MM.1S (cell line): ENCODE data around the gene TTLL6.

Source experiments
- DNase-seq: peaks from one replicate; pipeline ENCODE4 v3.0.0-alpha.2; 2015
- H2AFZ ChIP-seq: fragments of 300-600 bp; sonication (generic); 2 replicates; pipeline ENCODE4 v1.6.0; 2016; ENCODE audit warnings: antibody characterized with exemption, low read length
- H3F3A ChIP-seq: fragments of 300-600 bp; sonication (generic); 2 replicates; pipeline ENCODE4 v1.6.1; 2016; ENCODE audit warnings: mild to moderate bottlenecking, antibody characterized with exemption, low read length, moderate library complexity, mixed read lengths; ENCODE audit not compliant: insufficient read depth
- H3K27ac ChIP-seq: fragments of 300-600 bp; sonication (generic); 2 replicates; pipeline ENCODE4 v1.5.1; 2016; ENCODE audit warnings: mild to moderate bottlenecking, low read length
- H3K27me3 ChIP-seq: fragments of 300-600 bp; sonication (generic); replicated peaks from 2 replicates; pipeline ENCODE4 v1.6.0; 2016; ENCODE audit warnings: low read length; ENCODE audit not compliant: insufficient read depth
- H3K36me3 ChIP-seq: fragments of 300-600 bp; sonication (generic); replicated peaks from 2 replicates; pipeline ENCODE4 v1.6.1; 2016; ENCODE audit warnings: mild to moderate bottlenecking, low read length, mixed read lengths; ENCODE audit not compliant: insufficient read depth
- H3K4me1 ChIP-seq: fragments of 300-600 bp; sonication (generic); 2 replicates; pipeline ENCODE4 v1.6.1; 2016; ENCODE audit warnings: low read length, mixed read lengths
- H3K4me2 ChIP-seq: fragments of 300-600 bp; sonication (generic); 2 replicates; pipeline ENCODE4 v1.6.0; 2016; ENCODE audit warnings: low read depth, low read length
- H3K4me3 ChIP-seq: fragments of 300-600 bp; sonication (generic); 2 replicates; pipeline ENCODE4 v1.5.1; 2016; ENCODE audit warnings: low read length, mixed read lengths
- H3K79me2 ChIP-seq: fragments of 300-600 bp; sonication (generic); 2 replicates; pipeline ENCODE4 v1.6.1; 2016; ENCODE audit warnings: mixed run types, low read length, mixed read lengths
- H3K9ac ChIP-seq: fragments of 300-600 bp; sonication (generic); 2 replicates; pipeline ENCODE4 v1.6.1; 2016; ENCODE audit warnings: low read length, mixed read lengths
- H3K9me2 ChIP-seq: fragments of 300-600 bp; sonication (generic); replicated peaks from 2 replicates; pipeline ENCODE4 v1.6.1; 2016; ENCODE audit warnings: mild to moderate bottlenecking, low read length, mixed read lengths; ENCODE audit not compliant: insufficient read depth
- H3K9me3 ChIP-seq: fragments of 300-600 bp; sonication (generic); replicated peaks from 2 replicates; pipeline ENCODE4 v1.6.1; 2016; ENCODE audit warnings: mild to moderate bottlenecking, low read length, mixed read lengths; ENCODE audit not compliant: insufficient read depth
- H4K20me1 ChIP-seq: fragments of 300-600 bp; sonication (generic); 2 replicates; pipeline ENCODE4 v1.6.1; 2016; ENCODE audit warnings: mild to moderate bottlenecking, low read length, moderate library complexity, mixed read lengths; ENCODE audit not compliant: insufficient read depth
- CTCF ChIP-seq: fragments of 300-600 bp; sonication (generic); IDR thresholded peaks from 2 replicates; pipeline ENCODE4 v1.5.1; 2016; ENCODE audit warnings: antibody characterized with exemption, low read length, mixed read lengths
- EZH2 ChIP-seq: fragments of 300-600 bp; sonication (generic); optimal IDR thresholded peaks from 2 replicates; pipeline ENCODE3; 2017; ENCODE audit warnings: low read depth, mild to moderate bottlenecking, antibody characterized with exemption, low read length, mixed read lengths
- EZH2phosphoT487 ChIP-seq: fragments of 300-600 bp; sonication (generic); IDR thresholded peaks from 2 replicates; pipeline ENCODE4 v1.6.1; 2018; ENCODE audit warnings: antibody characterized with exemption, low read length

The TTLL6 gene

DNA sequence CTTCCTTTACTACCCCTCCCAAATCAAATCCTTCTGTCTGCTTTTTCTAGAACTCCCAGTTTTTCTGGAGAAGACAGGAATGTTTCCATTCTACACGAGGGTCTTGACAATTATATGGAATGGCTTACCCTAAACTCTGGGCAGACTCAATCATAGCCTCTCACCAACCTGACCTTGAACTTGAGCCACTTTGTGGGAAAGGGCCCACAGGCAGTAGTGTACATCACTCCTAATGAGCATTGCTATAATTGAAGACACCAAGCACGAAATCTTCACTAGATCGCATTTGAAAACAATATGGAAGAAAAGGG, 86.8 kb downstream of the TTLL6 start:
- H3K27me3 ChIP-seq = peaks cover 98% of the 10 kb centered on the region
- no peaks in the 10 kb centered on the region for H3F3A ChIP-seq
- no peaks in the 10 kb centered on the region for H3K9me3 ChIP-seq
- H3K4me3 ChIP-seq = no peak overlapping the region
- H4K20me1 ChIP-seq = no peaks in the 10 kb centered on the region
- H3K9me2 ChIP-seq = no peaks in the 10 kb centered on the region
- no peak overlapping the region for H2AFZ ChIP-seq
- H3K9ac ChIP-seq = no peak overlapping the region
- no peak for TF ChIP-seq CTCF
- TF ChIP-seq EZH2 = no peak
- TF ChIP-seq EZH2phosphoT487 = no peak
- DNase-seq = no peak
- H3K79me2 ChIP-seq = no peaks in the 10 kb centered on the region
- no peak overlapping the region for H3K27ac ChIP-seq
- no peak overlapping the region for H3K4me2 ChIP-seq
- no peaks in the 10 kb centered on the region for H3K36me3 ChIP-seq
- H3K4me1 ChIP-seq = 0 out of 2 replicates have a peak, but pooled peaks cover 3% of the 10 kb centered on the region

GRCh38 chr17:48729335-48730239, 87.4 kb downstream of the TTLL6 start:
- Histone ChIP-seq H3K9ac (no peak overlapping the region), H3K79me2 (no peaks in the 10 kb centered on the region), H3K27ac (no peak overlapping the region), H4K20me1 (no peaks in the 10 kb centered on the region), H3K9me3 (no peaks in the 10 kb centered on the region), H2AFZ (no peak overlapping the region), H3F3A (no peaks in the 10 kb centered on the region), H3K4me1 (0 out of 2 replicates have a peak, but pooled peaks cover 3% of the 10 kb centered on the region), H3K4me2 (no peak overlapping the region), H3K9me2 (no peaks in the 10 kb centered on the region), H3K27me3 (peaks cover 98% of the 10 kb centered on the region), H3K36me3 (no peaks in the 10 kb centered on the region), H3K4me3 (no peak overlapping the region)
- DNase-seq = no peak
- no peak for TF ChIP-seq EZH2
- no peak for TF ChIP-seq EZH2phosphoT487
- no peak for TF ChIP-seq CTCF

GRCh38 chr17:48728232-48729231, 88.5 kb downstream of the TTLL6 start, which contains the start of gene HOXB13:
Gene HOXB13 (minus strand): TSS chr17:48728750. CDS start chr17:48728593, 157 bp downstream.
- Histone ChIP-seq H2AFZ (peak within 1 kb of the TSS; percentile 59), H3K36me3 (no peaks in the 10 kb centered on the region), H3K79me2 (no peaks in the 10 kb centered on the region), H4K20me1 (no peaks in the 10 kb centered on the region), H3K4me3 (peak within 1 kb of the TSS; percentile 56), H3K4me2 (peak within 1 kb of the TSS; percentile 76), H3K27me3 (peaks cover 97% of the 10 kb centered on the region), H3K4me1 (0 out of 2 replicates have a peak, but pooled peaks cover 2% of the 10 kb centered on the region), H3K27ac (no peak within 1 kb of the TSS), H3K9ac (no peak within 1 kb of the TSS), H3F3A (no peaks in the 10 kb centered on the region), H3K9me2 (no peaks in the 10 kb centered on the region), H3K9me3 (no peaks in the 10 kb centered on the region)
- DNase-seq = peak; percentile 41
- TF ChIP-seq CTCF (no peak), EZH2phosphoT487 (no peak), EZH2 (no peak)
